SH-SY5Y (cell line): ENCODE results near the gene SPTLC1.

Experiments
- GATA2 ChIP-seq: IDR thresholded peaks from 2 replicates; pipeline ENCODE4 v1.6.1; 2011; ENCODE audit warnings: mild to moderate bottlenecking, low read depth, low read length
- GATA3 ChIP-seq: IDR thresholded peaks from 2 replicates; pipeline ENCODE4 v1.6.1; 2011; ENCODE audit warnings: low read depth, mild to moderate bottlenecking, low read length, moderate library complexity

- TF ChIP-seq GATA2 = no peak
- TF ChIP-seq GATA3 = no peak
These were observed 27.1 kb upstream of the SPTLC1 start for GRCh38 chr9:92142329-92142728.
